Astrocyte (in vitro differentiated cells and primary cell): ENCODE results near the gene SMIM20. TPM values are rescaled to one million over a fixed set of nuclear protein-coding genes. Genes with fewer than 3 reads are reported as not detected.

ENCODE experiments used
- DNase-seq: peaks from one replicate; pipeline ENCODE4 v3.0.0-alpha.2; 2010; ENCODE audit warnings: low read depth
- FAIRE-seq: peaks from 2 replicates; lab custom pipeline; 2011; peaks lifted over from hg19 to GRCh38; lab: Jason Lieb, UNC
- H2AFZ ChIP-seq: 2 replicates; pipeline ENCODE4 v1.6.0; 2012; ENCODE audit warnings: low read depth, low read length, inconsistent platforms
- H3K27ac ChIP-seq: 2 replicates; pipeline ENCODE4 v1.5.1; 2011; ENCODE audit warnings: low read depth, low read length, inconsistent platforms
- H3K27me3 ChIP-seq: 2 replicates; pipeline ENCODE4 v1.6.0; 2011; ENCODE audit warnings: low read length, inconsistent platforms; ENCODE audit not compliant: insufficient read depth
- H3K36me3 ChIP-seq: 2 replicates; pipeline ENCODE4 v1.5.1; 2011; ENCODE audit warnings: low read length, inconsistent platforms; ENCODE audit not compliant: insufficient read depth
- H3K4me1 ChIP-seq: 2 replicates; pipeline ENCODE4 v1.5.1; 2011; ENCODE audit warnings: low read length, inconsistent platforms; ENCODE audit not compliant: insufficient read depth
- H3K4me2 ChIP-seq: 2 replicates; pipeline ENCODE4 v1.6.0; 2012; ENCODE audit warnings: low read length, inconsistent platforms
- H3K4me3 ChIP-seq: 2 replicates; pipeline ENCODE4 v1.5.1; 2011; ENCODE audit warnings: low read depth, mild to moderate bottlenecking, low read length, inconsistent platforms; ENCODE audit not compliant: insufficient read depth
- H3K79me2 ChIP-seq: 2 replicates; pipeline ENCODE4 v1.6.0; 2012; ENCODE audit warnings: mild to moderate bottlenecking, low read length, inconsistent platforms; ENCODE audit not compliant: insufficient read depth
- H3K9ac ChIP-seq: 2 replicates; pipeline ENCODE4 v1.6.0; 2012; ENCODE audit warnings: mild to moderate bottlenecking, low read length, inconsistent platforms
- H3K9me3 ChIP-seq: 2 replicates; pipeline ENCODE4 v1.5.1; 2012; ENCODE audit warnings: low read depth, mild to moderate bottlenecking, low read length, inconsistent platforms; ENCODE audit not compliant: insufficient read depth
- H4K20me1 ChIP-seq: 2 replicates; pipeline ENCODE4 v1.6.0; 2012; ENCODE audit warnings: low read length, inconsistent platforms; ENCODE audit not compliant: insufficient read depth
- H3K27ac Mint-ChIP-seq: one replicate; pipeline ENCODE4 v1.8.0; 2021; ENCODE audit warnings: mild to moderate bottlenecking, mixed read lengths; ENCODE audit not compliant: unreplicated experiment
- H3K27me3 Mint-ChIP-seq: one replicate; pipeline ENCODE4 v1.8.0; 2021; ENCODE audit warnings: low read depth, mixed read lengths; ENCODE audit not compliant: unreplicated experiment
- H3K36me3 Mint-ChIP-seq: one replicate; pipeline ENCODE4 v1.8.0; 2021; ENCODE audit warnings: low read depth, mixed read lengths; ENCODE audit not compliant: unreplicated experiment
- H3K4me1 Mint-ChIP-seq: one replicate; pipeline ENCODE4 v1.8.0; 2021; ENCODE audit warnings: low read depth, mixed read lengths; ENCODE audit not compliant: unreplicated experiment
- H3K4me3 Mint-ChIP-seq: one replicate; pipeline ENCODE4 v1.8.0; 2021; ENCODE audit warnings: mild to moderate bottlenecking, moderate library complexity, mixed read lengths; ENCODE audit not compliant: unreplicated experiment
- H3K9me3 Mint-ChIP-seq: one replicate; pipeline ENCODE4 v1.8.0; 2021; ENCODE audit warnings: mild to moderate bottlenecking, mixed read lengths; ENCODE audit not compliant: unreplicated experiment
- EZH2 ChIP-seq: IDR thresholded peaks from 2 replicates; pipeline ENCODE4 v1.6.1; 2012; ENCODE audit warnings: mild to moderate bottlenecking, low read length, inconsistent platforms; ENCODE audit not compliant: insufficient read depth
- total RNA-seq: library from RNA; stranded (reverse); gene quantifications from 2 replicates; pipeline ENCODE4 v1.2.1, GENCODE V29; 2021
- TF ChIP-seq, protein P1 (sequence below): IDR thresholded peaks from 2 replicates; pipeline ENCODE4 v1.5.1; 2011; ENCODE audit warnings: low read depth, mild to moderate bottlenecking, inconsistent platforms, low read length, moderate library complexity; ENCODE audit not compliant: insufficient read depth

SMIM20 gene
- total RNA-seq, 1 donor from 2014 or later = 19.4 TPM

DNA sequence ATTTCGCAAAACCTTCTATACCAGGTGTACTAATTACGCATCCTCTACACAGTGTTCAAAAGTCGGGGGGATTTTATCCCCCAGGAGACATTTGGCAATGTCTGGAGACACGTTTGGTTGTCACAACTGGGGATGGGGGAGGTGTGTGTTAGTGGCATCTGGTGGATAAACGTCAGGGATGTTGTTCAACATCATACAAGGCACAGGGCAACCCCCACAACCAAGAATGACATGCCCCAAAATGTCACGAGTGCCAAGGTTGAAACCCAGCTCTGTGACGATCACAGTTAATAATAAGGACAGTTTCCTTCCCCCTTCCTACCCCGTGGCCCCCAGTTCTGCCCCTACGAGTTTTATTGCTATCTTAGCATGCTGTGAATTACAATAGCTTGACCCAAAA, 35.3 kb upstream of the SMIM20 start:
- Histone ChIP-seq H3K36me3 (no peaks in the 10 kb centered on the region), H3K9me3 (no peaks in the 10 kb centered on the region), H3K4me2 (no peak overlapping the region), H3K27ac (no peak overlapping the region), H4K20me1 (no peaks in the 10 kb centered on the region), H3K4me1 (peaks cover 1% of the 10 kb centered on the region), H3K4me3 (no peak overlapping the region), H3K27me3 (no peaks in the 10 kb centered on the region), H2AFZ (no peak overlapping the region), H3K9ac (no peak overlapping the region), H3K79me2 (no peaks in the 10 kb centered on the region)
- no peaks in the 10 kb centered on the region for H3K36me3 Mint-ChIP-seq
- TF ChIP-seq, protein P1, sequence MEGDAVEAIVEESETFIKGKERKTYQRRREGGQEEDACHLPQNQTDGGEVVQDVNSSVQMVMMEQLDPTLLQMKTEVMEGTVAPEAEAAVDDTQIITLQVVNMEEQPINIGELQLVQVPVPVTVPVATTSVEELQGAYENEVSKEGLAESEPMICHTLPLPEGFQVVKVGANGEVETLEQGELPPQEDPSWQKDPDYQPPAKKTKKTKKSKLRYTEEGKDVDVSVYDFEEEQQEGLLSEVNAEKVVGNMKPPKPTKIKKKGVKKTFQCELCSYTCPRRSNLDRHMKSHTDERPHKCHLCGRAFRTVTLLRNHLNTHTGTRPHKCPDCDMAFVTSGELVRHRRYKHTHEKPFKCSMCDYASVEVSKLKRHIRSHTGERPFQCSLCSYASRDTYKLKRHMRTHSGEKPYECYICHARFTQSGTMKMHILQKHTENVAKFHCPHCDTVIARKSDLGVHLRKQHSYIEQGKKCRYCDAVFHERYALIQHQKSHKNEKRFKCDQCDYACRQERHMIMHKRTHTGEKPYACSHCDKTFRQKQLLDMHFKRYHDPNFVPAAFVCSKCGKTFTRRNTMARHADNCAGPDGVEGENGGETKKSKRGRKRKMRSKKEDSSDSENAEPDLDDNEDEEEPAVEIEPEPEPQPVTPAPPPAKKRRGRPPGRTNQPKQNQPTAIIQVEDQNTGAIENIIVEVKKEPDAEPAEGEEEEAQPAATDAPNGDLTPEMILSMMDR = no peak
- TF ChIP-seq EZH2 = no peak
- peaks cover under 1% of the 10 kb centered on the region for H3K4me1 Mint-ChIP-seq
- H3K27me3 Mint-ChIP-seq = peaks cover 5% of the 10 kb centered on the region
- DNase-seq (no peak), FAIRE-seq (no peak)
- H3K27ac Mint-ChIP-seq = no peak overlapping the region
- no peak overlapping the region for H3K4me3 Mint-ChIP-seq
- H3K9me3 Mint-ChIP-seq = peaks cover 3% of the 10 kb centered on the region

DNA sequence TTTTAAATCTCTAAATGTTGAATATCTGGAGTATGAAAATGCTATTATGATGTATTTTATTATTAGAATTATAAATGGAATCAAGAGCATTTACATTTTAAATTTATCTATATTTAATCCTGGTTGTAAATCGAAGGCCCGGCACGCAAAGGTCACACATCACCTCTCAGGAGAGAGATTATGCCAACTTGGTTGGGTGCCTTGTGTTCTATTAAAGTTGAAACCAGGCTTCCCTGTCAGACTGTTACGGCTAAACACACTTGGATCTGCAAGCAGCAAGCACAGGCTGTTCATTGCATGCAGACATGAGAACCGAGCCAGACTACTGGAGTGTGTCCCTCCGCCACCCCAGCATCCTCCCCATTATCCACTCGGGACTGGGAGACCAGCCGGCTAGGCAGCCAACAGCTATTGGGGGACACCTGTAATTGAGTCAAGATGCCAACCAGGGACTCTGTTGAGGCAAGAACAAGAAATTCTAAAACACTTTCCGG, 34.9 kb upstream of the SMIM20 start:
- Histone ChIP-seq H3K4me1 (peaks cover 6% of the 10 kb centered on the region), H3K9ac (no peak overlapping the region), H3K4me3 (no peak overlapping the region), H3K79me2 (no peaks in the 10 kb centered on the region), H4K20me1 (no peaks in the 10 kb centered on the region), H3K4me2 (no peak overlapping the region), H2AFZ (no peak overlapping the region), H3K27ac (no peak overlapping the region), H3K27me3 (no peaks in the 10 kb centered on the region), H3K36me3 (no peaks in the 10 kb centered on the region), H3K9me3 (no peaks in the 10 kb centered on the region)
- Mint-ChIP-seq H3K4me3 (no peak overlapping the region), H3K27ac (no peak overlapping the region), H3K36me3 (no peaks in the 10 kb centered on the region), H3K27me3 (peaks cover 5% of the 10 kb centered on the region), H3K9me3 (peaks cover 3% of the 10 kb centered on the region), H3K4me1 (peaks cover 5% of the 10 kb centered on the region)
- FAIRE-seq = no peak
- no peak for DNase-seq
- TF ChIP-seq, protein P1 = no peak
- no peak for TF ChIP-seq EZH2

DNA sequence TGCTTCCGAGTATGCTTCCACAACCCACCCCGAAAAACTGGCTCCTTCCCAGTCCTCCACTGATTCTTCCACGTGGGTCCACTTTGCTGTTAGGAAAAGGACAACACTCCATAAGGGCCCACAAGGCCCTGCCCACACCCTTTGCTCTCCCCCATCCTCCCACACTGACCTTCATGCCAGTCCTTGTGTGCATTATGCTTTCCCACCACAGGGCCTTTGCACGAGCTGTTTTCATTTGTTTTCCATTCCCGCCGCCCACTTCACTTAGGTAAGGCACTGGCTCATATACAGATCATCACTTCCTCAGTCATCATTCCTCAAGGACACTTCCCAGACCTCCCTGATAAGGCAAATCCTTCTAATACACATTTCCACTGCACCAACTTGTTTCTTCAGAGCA, 34.4 kb upstream of the SMIM20 start:
- Histone ChIP-seq H3K4me2 (no peak overlapping the region), H3K4me1 (peaks cover 11% of the 10 kb centered on the region), H3K9me3 (no peaks in the 10 kb centered on the region), H3K9ac (no peak overlapping the region), H3K36me3 (no peaks in the 10 kb centered on the region), H4K20me1 (no peaks in the 10 kb centered on the region), H3K4me3 (no peak overlapping the region), H3K27me3 (no peaks in the 10 kb centered on the region), H3K79me2 (no peaks in the 10 kb centered on the region), H2AFZ (no peak overlapping the region), H3K27ac (no peak overlapping the region)
- Mint-ChIP-seq H3K4me1 (peaks cover 9% of the 10 kb centered on the region), H3K36me3 (no peaks in the 10 kb centered on the region), H3K9me3 (peaks cover 3% of the 10 kb centered on the region), H3K27me3 (peaks cover 5% of the 10 kb centered on the region), H3K27ac (no peak overlapping the region), H3K4me3 (no peak overlapping the region)
- DNase-seq (no peak), FAIRE-seq (no peak)
- no peak for TF ChIP-seq EZH2
- TF ChIP-seq, protein P1 = no peak
